Left renal cortex interstitium (tissue), 4 donors: Measurements from ENCODE around the gene HTATIP2. TPM values are rescaled to one million over a fixed set of nuclear protein-coding genes. Genes with fewer than 3 reads are reported as not detected.
A peak's percentile ranks its signal among the peaks of the same experiment; 100 is the strongest.
"Not testable (repeated sequence)": the region's sequence is repeated elsewhere in the genome, so short reads cannot be mapped to it uniquely, and the experiment has no call there.

ENCODE experiments used
- DNase-seq, 4 donors: peaks; one replicate each; pipeline ENCODE4 v3.0.0-alpha.2; 2013; ENCODE audit warnings: low read depth in 4 of 4, low spot score in 2 of 4, missing footprints in 1 of 4
- polyA plus RNA-seq, 4 donors: library from polyadenylated mRNA; unstranded; fragments of 120-200 nt; gene quantifications; one replicate each; pipeline ENCODE4 v1.2.1, GENCODE V29; 2013; ENCODE audit not compliant: insufficient read length in 4 of 4

The HTATIP2 gene
- 1 to 10 TPM; 2.7 to 4.5 (median 3.9) TPM for polyA plus RNA-seq

GRCh38 chr11:20363500-20364340 lies at the start of gene HTATIP2:
Gene HTATIP2 (plus strand): TSS chr11:20363714. CDS start chr11:20364238, 524 bp downstream.
- DNase-seq: no peak

GRCh38 chr11:20315800-20316199 lies 47.7 kb upstream of the HTATIP2 start:
- no peak for DNase-seq

DNA sequence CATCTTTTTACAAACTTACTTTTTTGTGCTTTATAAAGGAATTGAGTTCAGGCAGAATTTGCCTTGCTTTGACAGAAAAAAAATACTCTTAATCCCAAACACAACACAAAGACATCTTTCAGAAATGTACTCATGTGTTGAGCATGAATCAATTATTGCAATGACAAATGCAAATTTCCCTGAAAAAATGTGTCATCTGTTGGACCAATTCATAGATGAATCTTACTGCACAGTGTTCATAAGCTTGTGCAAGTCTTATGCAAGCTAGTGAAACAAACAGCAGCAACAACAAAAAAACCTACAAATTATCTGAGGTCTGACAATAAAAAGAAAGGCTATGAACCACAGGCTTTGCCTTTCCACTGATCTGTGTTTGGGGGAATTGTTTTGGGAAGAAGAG lies 42.3 kb upstream of the HTATIP2 start:
- DNase-seq: no peak

GRCh38 chr11:20327377-20327935 lies 36.1 kb upstream of the HTATIP2 start:
- DNase-seq: no peak

DNA sequence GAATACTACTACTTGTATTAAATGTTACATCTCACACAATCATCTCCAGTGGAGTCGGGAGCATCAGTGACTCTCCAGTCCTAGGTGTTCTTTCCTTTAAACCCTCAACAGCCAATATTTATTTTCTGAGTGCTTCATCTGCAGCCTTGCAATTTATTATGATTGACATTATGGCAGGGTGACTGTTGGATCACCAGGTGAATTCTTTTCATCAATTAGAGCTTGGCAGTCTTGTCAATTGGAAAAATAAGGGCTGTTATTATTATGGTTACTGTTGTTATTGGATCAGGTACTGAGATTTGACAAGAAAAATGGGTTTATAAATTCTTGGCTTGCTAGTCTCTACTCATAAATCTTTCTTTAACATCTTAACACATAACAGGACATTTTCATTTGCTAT lies 27.5 kb upstream of the HTATIP2 start:
- DNase-seq: no peak

- DNase-seq: peak in 1 of 4 donors; percentile 34
Observed at GRCh38 chr11:20337526-20338154, 25.9 kb upstream of the HTATIP2 start.

DNA sequence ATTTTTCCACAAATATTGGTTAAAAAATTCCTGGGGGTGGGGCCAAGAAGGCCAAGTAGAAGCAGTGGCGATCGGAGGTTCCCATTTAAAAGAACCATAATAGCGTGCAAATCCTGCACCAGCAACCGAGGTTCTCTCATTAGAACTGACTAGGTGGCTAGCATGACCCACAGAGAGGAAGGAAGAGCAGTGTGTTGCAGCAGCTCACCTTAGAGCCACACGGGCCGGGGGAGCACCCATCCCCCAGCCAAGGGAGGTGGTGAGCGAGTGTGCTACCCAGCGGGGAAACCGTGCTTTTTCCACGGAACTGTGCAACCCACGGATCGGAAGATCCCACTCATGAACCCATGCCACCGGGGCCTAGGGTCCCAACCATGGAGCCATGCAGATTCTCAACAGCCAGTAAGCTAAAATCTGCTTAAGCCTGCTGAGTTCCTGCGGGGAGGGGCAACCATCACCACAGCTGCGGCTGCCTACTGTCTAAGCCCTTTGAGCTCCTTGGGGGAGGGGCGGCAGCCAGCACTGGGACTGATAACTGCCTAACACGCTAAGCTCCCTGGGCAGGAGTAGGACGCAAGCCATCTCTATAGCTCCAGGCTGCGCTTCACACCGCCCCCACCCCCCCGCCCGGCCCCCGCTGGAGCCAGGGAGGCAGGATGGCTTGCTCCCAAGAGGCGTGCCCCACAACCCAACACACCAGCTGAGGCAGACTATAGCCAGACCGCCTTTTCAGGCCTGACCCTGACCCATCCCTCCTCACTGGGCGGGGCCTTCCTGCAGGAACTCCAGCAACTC lies 21.0 kb upstream of the HTATIP2 start:
- DNase-seq: no peak

- DNase-seq: no peak
Observed at GRCh38 chr11:20351136-20351535, 12.4 kb upstream of the HTATIP2 start.

DNA sequence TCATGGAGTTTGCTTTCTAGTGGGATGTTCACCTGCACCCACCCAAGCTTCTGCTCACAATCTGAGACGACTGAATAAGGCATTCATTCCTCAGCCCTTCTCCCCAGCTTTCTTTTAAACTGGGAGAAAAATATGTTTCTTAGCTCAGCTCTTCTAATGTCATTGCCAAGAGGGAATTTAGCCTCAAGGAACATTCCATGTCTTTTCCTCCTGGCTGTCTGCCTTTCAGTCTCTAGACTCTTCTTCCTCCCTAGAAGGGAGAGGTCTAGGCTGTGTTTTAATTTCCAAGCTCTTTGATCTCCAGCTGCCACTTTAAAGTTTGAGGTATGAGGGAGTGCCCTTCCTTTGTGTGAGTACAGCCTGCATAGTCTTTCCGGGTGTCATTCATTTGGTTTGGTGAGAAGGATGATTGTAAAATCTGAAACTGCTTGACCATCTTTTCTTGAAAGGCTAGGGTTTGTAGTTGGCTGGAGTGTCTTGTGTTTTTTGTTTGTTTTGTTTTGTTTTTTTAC lies 11.7 kb upstream of the HTATIP2 start:
- DNase-seq: no peak

GRCh38 chr11:20353829-20354434 lies 9.6 kb upstream of the HTATIP2 start:
- DNase-seq: no peak

DNA sequence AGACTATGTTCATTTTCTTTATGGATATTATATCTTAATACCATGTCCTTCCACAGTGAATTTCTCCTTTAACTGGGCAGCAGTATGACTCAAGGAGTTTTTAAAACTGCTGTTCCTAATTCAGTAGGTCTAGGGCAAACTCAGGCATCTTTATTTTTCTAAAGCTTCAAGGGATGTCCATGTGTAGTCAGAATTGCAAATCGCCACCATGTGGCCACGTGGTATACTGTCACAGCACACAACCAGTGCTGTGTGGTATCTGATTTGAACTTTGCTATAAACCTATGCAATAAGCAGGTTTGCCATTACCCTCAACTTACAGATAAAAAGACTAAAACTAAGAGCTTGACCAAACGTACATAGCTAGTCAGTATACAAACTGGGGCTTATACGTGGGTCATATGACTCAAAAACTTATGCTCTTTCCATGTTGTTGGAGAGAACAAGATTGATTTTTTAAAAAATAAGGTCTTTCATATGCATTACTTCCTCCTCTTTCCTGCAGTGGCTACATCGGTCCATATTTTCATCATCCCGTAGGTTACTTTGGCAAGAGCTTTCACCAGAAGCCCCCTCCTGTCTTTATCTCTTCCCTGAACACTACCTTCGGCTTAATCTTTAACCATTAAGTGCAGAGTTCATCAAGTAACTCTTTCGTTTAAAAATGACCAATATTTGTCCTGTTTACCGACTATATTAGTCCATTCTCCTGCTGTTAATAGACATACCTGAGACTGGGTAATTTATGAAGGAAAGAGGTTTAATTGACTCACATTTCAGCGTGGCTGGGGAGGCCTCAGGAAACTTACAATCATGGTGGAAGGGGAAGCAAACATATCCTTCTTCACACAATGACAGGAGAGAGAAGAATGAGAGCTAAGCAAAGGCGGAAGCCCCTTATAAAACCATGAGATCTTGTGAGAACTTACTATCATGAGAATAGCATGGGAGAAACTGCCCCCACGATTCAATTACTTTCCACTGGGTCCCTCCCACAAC lies 8.0 kb upstream of the HTATIP2 start:
- no peak for DNase-seq

GRCh38 chr11:20357150-20357549 lies 6.4 kb upstream of the HTATIP2 start:
- no peak for DNase-seq

GRCh38 chr11:20360650-20361049 lies 2.9 kb upstream of the HTATIP2 start:
- DNase-seq: no peak

DNA sequence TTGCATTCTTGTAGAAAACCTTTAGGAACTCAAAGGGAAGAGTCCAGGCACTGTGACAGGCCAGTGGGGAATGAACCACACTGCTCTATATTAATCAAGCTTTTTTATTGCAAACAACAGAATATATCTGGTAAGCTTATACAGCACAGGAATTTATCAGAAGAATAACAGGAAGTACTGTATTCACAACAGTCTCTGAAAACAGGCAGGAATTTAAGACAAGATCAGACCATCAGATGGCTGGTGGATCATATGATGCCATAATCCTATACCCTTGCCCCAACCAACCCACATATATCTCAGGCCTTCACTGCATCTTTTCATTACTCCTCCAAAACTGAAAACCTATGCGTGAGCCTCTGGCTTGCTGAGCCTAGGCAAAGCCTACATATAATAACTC lies 1.0 kb upstream of the HTATIP2 start:
- DNase-seq: no peak

- DNase-seq: no peak
Observed at GRCh38 chr11:20363149-20363499, 390 bp upstream of the HTATIP2 start.

- DNase-seq: no peak
Observed at GRCh38 chr11:20364341-20364792, 853 bp downstream of the HTATIP2 start.

- not testable (repeated sequence) for DNase-seq
Observed at GRCh38 chr11:20365465-20365864, 2.0 kb downstream of the HTATIP2 start.

- DNase-seq: no peak
Observed at GRCh38 chr11:20367313-20367948, 3.9 kb downstream of the HTATIP2 start.

DNA sequence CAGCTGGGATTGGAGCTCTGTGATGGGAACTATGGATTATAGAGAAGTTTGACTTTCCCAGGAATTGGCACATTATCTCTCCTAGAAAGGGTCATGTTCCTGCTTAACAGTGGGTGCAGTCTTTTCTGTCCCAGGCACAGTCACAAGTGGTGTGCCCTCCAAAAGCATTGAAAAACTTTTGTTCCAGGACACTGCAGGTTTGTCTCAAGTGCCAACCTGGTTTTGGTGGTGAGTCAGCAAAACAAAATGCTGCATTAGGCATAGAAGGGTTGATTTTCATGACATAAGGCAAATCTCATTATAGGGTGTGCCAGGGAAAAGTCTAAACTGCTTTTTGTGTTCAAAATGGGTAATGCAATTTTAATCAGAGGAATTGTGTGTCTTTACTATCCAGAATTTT lies 4.9 kb downstream of the HTATIP2 start:
- DNase-seq: no peak
